Measurements from ENCODE around the gene RFX4.

- no peak for TF ChIP-seq POLR2A (IDR thresholded peaks at IDR 0.05)
- no peak for TF ChIP-seq CTCF (IDR thresholded peaks at IDR 0.05)
These were observed 50.1 kb downstream of the RFX4 start for GRCh38 chr12:106632797-106633450.

Measured in adrenal gland (tissue), 5 donors.